A673 (cell line): Measurements from ENCODE around the gene QRFP.

Source experiments
- EZH2 ChIP-seq: fragments of 200-600 bp; sonication (generic); IDR thresholded peaks from 2 replicates; pipeline ENCODE4 v1.6.1; 2017; ENCODE audit warnings: borderline replicate concordance, low read depth, mild to moderate bottlenecking, mixed read lengths, antibody characterized with exemption, low read length; ENCODE audit not compliant: poor library complexity, severe bottlenecking
- TF ChIP-seq, protein P1 (sequence below): fragments of 300-800, 200-600 bp; sonication (generic); conservative IDR thresholded peaks from 2 replicates; pipeline ENCODE4 v1.5.1; 2017; ENCODE audit warnings: low read depth, mild to moderate bottlenecking, antibody characterized with exemption, low read length, moderate library complexity, mixed read lengths

DNA sequence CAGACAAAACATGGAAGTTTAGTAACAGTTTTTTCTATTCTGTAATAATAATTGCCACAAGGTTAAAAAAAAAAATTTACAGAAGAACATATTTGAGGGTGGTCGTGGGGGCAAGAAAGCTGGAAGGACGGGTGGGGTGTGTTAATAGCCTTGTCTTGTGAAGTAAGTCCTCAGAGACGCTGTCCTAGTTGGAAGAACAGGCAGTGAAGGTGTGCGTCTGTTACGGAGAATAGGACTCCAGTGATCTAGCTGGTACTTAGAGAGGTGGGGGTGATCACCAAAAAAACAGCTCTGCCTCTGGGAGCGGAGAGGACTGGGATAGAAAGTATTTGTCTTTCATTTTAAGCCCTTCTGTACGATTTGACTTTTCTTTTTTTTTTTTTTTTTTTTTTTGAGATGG, 43.8 kb downstream of the QRFP start:
- TF ChIP-seq, protein P1, sequence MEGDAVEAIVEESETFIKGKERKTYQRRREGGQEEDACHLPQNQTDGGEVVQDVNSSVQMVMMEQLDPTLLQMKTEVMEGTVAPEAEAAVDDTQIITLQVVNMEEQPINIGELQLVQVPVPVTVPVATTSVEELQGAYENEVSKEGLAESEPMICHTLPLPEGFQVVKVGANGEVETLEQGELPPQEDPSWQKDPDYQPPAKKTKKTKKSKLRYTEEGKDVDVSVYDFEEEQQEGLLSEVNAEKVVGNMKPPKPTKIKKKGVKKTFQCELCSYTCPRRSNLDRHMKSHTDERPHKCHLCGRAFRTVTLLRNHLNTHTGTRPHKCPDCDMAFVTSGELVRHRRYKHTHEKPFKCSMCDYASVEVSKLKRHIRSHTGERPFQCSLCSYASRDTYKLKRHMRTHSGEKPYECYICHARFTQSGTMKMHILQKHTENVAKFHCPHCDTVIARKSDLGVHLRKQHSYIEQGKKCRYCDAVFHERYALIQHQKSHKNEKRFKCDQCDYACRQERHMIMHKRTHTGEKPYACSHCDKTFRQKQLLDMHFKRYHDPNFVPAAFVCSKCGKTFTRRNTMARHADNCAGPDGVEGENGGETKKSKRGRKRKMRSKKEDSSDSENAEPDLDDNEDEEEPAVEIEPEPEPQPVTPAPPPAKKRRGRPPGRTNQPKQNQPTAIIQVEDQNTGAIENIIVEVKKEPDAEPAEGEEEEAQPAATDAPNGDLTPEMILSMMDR = no peak
- TF ChIP-seq EZH2 = no peak
